ENCODE data around the gene APPL2.

GRCh38 chr12:105219261-105220028 is 16.5 kb downstream of the APPL2 start:
- TF ChIP-seq CTCF (IDR thresholded peaks at IDR 0.05 in 4 of 5, conservative IDR thresholded peaks at IDR 0.05 in 1 of 5) (no peak), POLR2A (IDR thresholded peaks at IDR 0.05) (no peak)
